Calu3 (cell line): ENCODE data around the gene SLC1A5. TPM values are rescaled to one million over a fixed set of nuclear protein-coding genes. Genes with fewer than 3 reads are reported as not detected.
"Not testable (repeated sequence)": the region's sequence is repeated elsewhere in the genome, so short reads cannot be mapped to it uniquely, and the experiment has no call there.

Experiments used
- BruUV-seq: library from RNA; stranded (reverse); fragments of 400-500 nt; replicated peaks from 2 replicates; lab custom pipeline; 2021; lab: Mats Ljungman, UMichigan
- CTCF ChIA-PET: fragments of 300-600 bp; sonication (Branson Sonifier 250); formaldehyde crosslinking; loops from one replicate; lab custom pipeline; 2022; ENCODE audit warnings: antibody characterized with exemption; lab: Charles Lee
- DNase-seq: peaks from one replicate; pipeline ENCODE4 v3.0.0; 2022
- H3K27ac Mint-ChIP-seq: one replicate; pipeline ENCODE4 v1.8.0; 2022; ENCODE audit warnings: mixed read lengths; ENCODE audit not compliant: unreplicated experiment
- H3K27me3 Mint-ChIP-seq: one replicate; pipeline ENCODE4 v1.8.0; 2022; ENCODE audit warnings: mixed read lengths; ENCODE audit not compliant: unreplicated experiment
- H3K36me3 Mint-ChIP-seq: one replicate; pipeline ENCODE4 v1.8.0; 2022; ENCODE audit warnings: mild to moderate bottlenecking, moderate library complexity, mixed read lengths; ENCODE audit not compliant: insufficient read depth, unreplicated experiment
- H3K4me1 Mint-ChIP-seq: one replicate; pipeline ENCODE4 v1.8.0; 2022; ENCODE audit warnings: mild to moderate bottlenecking, low read depth, mixed read lengths; ENCODE audit not compliant: unreplicated experiment
- H3K4me3 Mint-ChIP-seq: one replicate; pipeline ENCODE4 v1.8.0; 2022; ENCODE audit warnings: mild to moderate bottlenecking, low read depth, moderate library complexity, mixed read lengths; ENCODE audit not compliant: unreplicated experiment
- H3K9me3 Mint-ChIP-seq: one replicate; pipeline ENCODE4 v1.8.0; 2022; ENCODE audit warnings: low read depth, mixed read lengths; ENCODE audit not compliant: unreplicated experiment
- CTCF ChIP-seq: fragments of 200-600 bp; IDR thresholded peaks from one replicate; pipeline ENCODE4 v1.8.0; 2022; ENCODE audit warnings: antibody characterized with exemption; ENCODE audit not compliant: unreplicated experiment
- intact Hi-C: fragments of 100-400 bp; cut with micrococcal nuclease; formaldehyde crosslinking; loops from one replicate; pipeline ENCODE4 v1.10.0; 2022; ENCODE audit not compliant: unreplicated experiment
- total RNA-seq: library from RNA; stranded (reverse); gene quantifications from 2 replicates; pipeline ENCODE4 v1.2.3, GENCODE V29; 2022

The SLC1A5 gene
- total RNA-seq, 1 experiment from 2014 or later: 250 TPM

- Mint-ChIP-seq H3K4me1 (peaks cover 20% of the 10 kb centered on the region), H3K36me3 (no peaks in the 10 kb centered on the region), H3K27me3 (no peaks in the 10 kb centered on the region), H3K27ac (no peak overlapping the region), H3K9me3 (no peaks in the 10 kb centered on the region), H3K4me3 (no peak overlapping the region)
- CTCF ChIA-PET: interaction anchor here (0.7 to 1.9 kb wide), 9 partner anchors 11 to 126 kb away, joined by 3 to 14 read pairs (median 4); partner anchors contain the start of genes FKRP and SLC1A5
- intact Hi-C loops: no loop called here
- peak; percentile 68 for DNase-seq
- TF ChIP-seq CTCF: no peak
- BruUV-seq: no TSS peak
Measured at GRCh38 chr19:46764817-46765291, 23.5 kb downstream of the SLC1A5 start.

- Mint-ChIP-seq H3K9me3 (no peaks in the 10 kb centered on the region), H3K4me3 (no peak overlapping the region), H3K27me3 (no peaks in the 10 kb centered on the region), H3K36me3 (peaks cover 5% of the 10 kb centered on the region), H3K27ac (no peak overlapping the region), H3K4me1 (peaks cover 10% of the 10 kb centered on the region)
- intact Hi-C loops: no loop called here
- BruUV-seq: no TSS peak
- no peak for DNase-seq
- TF ChIP-seq CTCF: no peak
- CTCF ChIA-PET: no interaction called here
Measured at GRCh38 chr19:46762245-46762890, 26.0 kb downstream of the SLC1A5 start.

GRCh38 chr19:46761418-46761831, 27.0 kb downstream of the SLC1A5 start:
- no peak for TF ChIP-seq CTCF
- Mint-ChIP-seq H3K36me3 (peaks cover 13% of the 10 kb centered on the region), H3K4me3 (no peak overlapping the region), H3K9me3 (no peaks in the 10 kb centered on the region), H3K27me3 (no peaks in the 10 kb centered on the region), H3K27ac (no peak overlapping the region), H3K4me1 (peaks cover 10% of the 10 kb centered on the region)
- CTCF ChIA-PET: no interaction called here
- intact Hi-C loops: no loop called here
- DNase-seq: no peak
- BruUV-seq: no TSS peak

- H3K36me3 Mint-ChIP-seq: peaks cover 13% of the 10 kb centered on the region
- intact Hi-C loops, BruUV-seq, H3K4me1 Mint-ChIP-seq, H3K27me3 Mint-ChIP-seq, H3K4me3 Mint-ChIP-seq, H3K27ac Mint-ChIP-seq, DNase-seq, H3K9me3 Mint-ChIP-seq: not testable (repeated sequence)
- CTCF ChIA-PET: interaction anchor here (1.2 kb wide), 1 partner anchor 9 kb away, joined by 3 read pairs; no protein-coding TSS in a partner anchor
Measured at GRCh38 chr19:46760897-46761296, 27.5 kb downstream of the SLC1A5 start.

GRCh38 chr19:46760363-46760762, 28.0 kb downstream of the SLC1A5 start:
- CTCF ChIA-PET: interaction anchor here (1.2 kb wide), 1 partner anchor 10 kb away, joined by 3 read pairs; no protein-coding TSS in a partner anchor

More at GRCh38 chr19:46760363-46760762, 28.0 kb downstream of the SLC1A5 start:
- intact Hi-C loops: no loop called here
- H3K4me3 Mint-ChIP-seq: no peak overlapping the region
- no peak overlapping the region for H3K27ac Mint-ChIP-seq
- H3K27me3 Mint-ChIP-seq: no peaks in the 10 kb centered on the region
- no peaks in the 10 kb centered on the region for H3K9me3 Mint-ChIP-seq
- no TSS peak for BruUV-seq
- no peak for TF ChIP-seq CTCF
- peaks cover 10% of the 10 kb centered on the region for H3K4me1 Mint-ChIP-seq
- no peak for DNase-seq
- H3K36me3 Mint-ChIP-seq: peaks cover 13% of the 10 kb centered on the region
